DMS114 treated with DMSO at 0.1 percent for 48 hours (cell line): ENCODE measurements around the gene MYO5C.
"Not testable (repeated sequence)": the region's sequence is repeated elsewhere in the genome, so short reads cannot be mapped to it uniquely, and the experiment has no call there.

Experiments used
- DNase-seq: peaks from one replicate; lab custom pipeline; 2025; ENCODE audit not compliant: unreplicated experiment; lab: John Stamatoyannopoulos, UW

The MYO5C gene

DNA sequence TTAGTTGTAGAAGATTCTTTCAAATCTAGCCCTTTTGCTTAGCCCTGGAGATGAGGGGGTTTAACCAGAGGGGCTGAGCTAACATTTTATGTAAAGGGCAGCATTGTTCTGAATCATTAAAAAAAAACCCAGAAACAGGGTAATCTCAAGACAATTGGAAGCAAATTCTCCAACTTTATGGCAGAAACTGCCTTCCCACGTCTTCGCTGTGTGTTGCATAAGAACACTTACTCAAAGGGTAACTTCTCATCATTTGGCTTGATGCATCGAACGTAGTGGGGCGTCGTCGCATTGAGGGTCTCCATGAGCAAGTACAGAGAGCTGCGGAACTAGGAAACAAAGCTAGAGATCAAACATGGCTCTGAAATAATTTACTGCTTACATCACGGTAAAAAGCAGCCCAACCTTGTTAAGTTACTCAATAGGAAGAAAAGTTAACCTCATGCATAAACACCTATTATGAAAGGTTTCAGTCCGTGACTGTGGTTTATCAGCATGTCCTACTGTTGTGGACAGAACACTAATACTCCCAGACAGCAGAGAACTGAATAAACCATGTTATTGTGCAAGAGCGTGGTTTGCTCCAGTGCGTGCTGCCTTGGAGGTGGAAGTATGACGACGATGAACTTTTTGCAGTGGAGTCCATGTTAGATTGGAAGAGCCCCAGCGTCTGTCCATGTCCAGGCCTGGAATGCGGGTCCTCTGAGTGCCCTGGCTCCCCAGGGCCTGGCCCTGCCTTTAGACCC, 48.7 kb downstream of the MYO5C start:
- DNase-seq, result no peak

- no peak for DNase-seq
These were observed 51.7 kb downstream of the MYO5C start for GRCh38 chr15:52243697-52244555.

GRCh38 chr15:52243286-52243685, 52.3 kb downstream of the MYO5C start:
- no peak for DNase-seq

GRCh38 chr15:52241489-52241888, 54.1 kb downstream of the MYO5C start:
- DNase-seq, result no peak

DNA sequence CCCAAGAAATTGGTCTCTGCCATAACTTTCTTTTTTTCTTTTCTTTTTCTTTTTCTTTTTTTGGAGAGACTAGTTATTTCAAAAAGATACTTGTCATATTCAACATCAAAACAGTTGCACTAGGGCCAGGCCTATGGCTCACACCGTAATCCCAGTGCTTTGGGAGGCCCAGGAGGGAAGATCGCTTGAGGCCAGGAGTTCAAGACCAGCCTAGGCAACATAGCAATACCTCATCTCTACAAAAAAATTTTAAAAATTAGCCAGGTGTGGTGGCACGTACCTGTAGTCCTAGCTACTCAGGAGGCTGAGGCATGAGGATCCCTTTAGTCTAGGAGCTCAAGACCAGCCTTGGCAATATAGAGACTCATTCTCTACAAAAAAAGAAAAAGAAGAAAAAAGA, 55.4 kb downstream of the MYO5C start:
- no peak for DNase-seq

DNA sequence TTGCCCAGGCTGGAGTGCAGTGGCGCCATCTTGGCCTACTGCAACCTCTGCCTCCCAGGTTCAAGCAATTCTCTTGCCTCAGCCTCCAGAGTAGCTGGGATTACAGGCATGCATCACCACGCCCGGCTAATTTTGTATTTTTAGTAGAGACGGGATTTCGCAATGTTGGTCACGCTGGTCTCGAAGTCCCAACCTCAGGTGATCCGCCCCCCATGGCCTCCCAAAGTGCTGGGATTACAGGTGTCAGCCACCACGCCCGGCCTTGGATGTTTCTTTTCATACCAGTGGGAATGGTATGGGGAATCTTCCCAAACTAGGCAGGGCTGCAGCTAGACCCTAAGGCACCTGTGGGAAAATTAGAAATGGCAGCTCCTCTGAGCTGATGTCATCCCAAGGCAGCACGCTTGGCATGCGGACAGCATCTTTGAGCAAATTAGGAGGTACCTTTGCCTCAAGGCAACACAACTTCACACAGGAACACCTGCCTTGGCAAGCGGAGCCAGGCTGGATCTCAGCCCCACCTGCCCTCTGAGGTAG, 56.5 kb downstream of the MYO5C start:
- DNase-seq, result not testable (repeated sequence)

DNA sequence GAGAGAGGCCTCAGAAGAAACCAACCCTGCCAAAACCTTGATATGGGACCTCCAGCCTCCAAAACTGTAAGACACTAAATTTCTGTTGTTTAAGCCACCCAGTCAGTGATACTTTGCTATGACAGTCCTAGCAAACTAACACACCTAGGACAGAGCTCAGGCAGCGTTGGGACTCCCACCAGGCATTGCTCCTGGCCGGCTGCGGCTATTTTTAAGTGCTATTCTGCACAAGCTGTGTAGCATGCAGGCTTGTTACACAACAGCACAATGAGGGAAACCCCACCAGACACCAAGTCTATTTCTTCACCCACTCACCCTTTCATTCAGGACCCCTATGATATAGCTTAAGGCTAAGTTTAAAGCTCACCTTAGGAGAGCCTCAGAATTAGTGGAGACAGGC, 57.5 kb downstream of the MYO5C start:
- no peak for DNase-seq

DNA sequence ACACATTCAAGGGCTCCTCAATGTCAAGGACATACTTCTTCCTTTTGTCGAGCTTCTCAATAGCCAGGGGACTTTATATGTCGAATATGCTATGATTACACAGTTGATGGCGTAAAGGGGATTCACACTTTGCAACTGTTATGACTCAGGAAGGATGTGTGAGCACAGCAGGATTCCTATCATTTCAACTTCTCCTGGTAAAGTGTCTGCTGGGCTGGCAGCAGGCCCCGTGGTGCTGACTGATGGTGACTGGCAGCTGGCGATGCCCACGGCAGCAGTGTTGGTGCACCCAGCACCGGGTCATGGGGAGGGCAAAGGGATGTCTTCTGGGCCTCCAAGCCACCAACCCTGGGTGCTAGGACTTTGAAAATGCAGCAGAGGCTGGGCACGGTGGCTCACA, 59.6 kb downstream of the MYO5C start:
- DNase-seq, result no peak

- no peak for DNase-seq
These were observed 60.7 kb downstream of the MYO5C start for GRCh38 chr15:52234596-52235541.

- DNase-seq, result no peak
These were observed 62.2 kb downstream of the MYO5C start for GRCh38 chr15:52233405-52233804.

GRCh38 chr15:52232327-52232726, 63.3 kb downstream of the MYO5C start:
- no peak for DNase-seq

GRCh38 chr15:52230073-52230472, 65.5 kb downstream of the MYO5C start:
- no peak for DNase-seq

GRCh38 chr15:52228921-52229320, 66.7 kb downstream of the MYO5C start:
- DNase-seq, result no peak

DNA sequence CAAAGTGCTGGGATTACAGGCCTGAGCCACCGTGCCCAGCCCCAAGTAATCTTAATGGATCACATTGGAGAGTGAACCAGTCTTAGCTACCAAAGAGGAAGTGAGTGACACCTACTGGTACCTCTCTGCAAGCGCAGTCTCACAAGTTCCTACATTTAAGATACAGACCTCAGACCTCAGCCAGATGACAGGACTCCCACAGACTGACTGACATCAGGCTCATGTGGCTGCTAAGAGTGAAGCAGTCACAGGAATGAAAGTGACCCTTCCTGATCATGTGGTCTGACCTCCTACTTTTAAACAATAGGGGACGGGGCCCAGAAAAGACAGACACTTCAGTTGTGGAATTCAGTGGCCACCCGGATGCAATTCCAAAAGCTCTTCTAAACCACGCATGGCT, 68.1 kb downstream of the MYO5C start:
- DNase-seq, result peak; percentile 76

GRCh38 chr15:52225230-52225629, 70.4 kb downstream of the MYO5C start:
- DNase-seq, result no peak

DNA sequence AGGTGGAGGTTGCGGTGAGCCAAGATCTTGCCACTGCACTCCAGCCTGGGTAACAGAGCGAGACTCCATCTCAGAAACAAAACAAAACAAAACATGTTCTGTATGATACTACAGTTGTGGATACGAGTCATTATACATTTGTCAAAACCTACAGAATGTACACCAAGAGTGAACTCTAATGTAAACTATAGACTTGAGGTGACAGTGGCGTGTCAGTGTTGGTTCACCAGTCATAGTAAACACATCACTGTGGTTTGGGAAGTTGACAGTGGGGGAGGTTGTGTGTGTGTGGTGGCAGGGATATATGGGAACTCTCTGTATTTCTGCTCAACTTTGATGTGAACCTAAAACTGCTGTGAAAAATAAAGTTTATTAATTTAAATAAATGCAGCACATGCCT, 71.4 kb downstream of the MYO5C start:
- no peak for DNase-seq

- no peak for DNase-seq
These were observed 73.9 kb downstream of the MYO5C start for GRCh38 chr15:52221730-52222129.

DNA sequence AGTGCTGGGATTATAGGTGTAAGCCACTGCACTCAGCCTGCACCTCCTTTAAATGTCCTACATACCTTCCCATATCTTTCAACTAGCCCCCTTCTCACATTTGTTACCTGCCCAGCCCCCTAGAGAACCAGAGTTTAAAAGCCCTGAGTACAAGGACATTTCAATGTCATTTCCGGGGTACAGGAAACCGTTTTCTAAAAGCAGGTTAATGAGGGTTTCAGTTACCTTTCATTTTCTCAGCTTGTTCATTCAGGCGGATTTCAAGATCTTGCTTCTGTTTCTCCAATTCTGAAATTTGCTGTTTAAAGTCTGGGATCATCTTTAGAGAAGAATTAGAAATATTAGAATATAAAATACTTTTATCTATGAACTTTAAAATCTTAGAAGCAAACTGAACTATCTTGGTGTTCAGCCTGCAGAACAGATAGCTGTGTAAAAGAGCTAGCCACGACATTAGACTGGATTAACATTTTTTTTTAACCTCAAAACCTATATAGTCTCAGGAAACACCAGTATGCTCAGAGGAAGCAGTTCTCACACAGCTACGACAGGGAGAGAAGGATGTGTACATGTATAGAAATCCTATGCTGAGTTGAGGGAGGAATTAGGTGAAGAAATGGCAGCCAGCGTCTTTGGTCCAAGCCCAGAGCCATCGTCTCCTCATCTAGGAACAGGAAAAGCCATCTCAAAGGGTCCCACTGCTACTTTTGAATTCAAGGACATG, 74.5 kb downstream of the MYO5C start:
- DNase-seq, result no peak

- no peak for DNase-seq
These were observed 75.4 kb downstream of the MYO5C start for GRCh38 chr15:52220251-52220650.

DNA sequence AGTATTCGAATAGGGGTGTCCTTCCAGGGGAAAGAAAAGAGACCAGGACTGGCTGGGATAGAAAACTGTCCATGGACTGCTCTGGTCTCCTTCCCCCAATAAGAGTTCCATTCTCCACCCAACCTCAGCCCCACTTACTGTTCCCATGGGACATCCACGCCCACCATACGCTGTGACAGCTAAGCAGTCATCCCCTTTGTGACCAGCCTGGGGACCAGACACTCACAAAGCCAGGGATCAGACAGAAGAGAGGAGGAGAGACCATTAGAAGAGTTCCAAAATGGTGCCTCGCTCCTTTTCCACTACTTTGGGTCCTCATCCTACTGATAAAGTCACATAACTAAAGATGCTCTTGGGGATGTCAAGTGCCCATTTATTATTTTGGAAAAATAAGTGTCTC, 76.8 kb downstream of the MYO5C start:
- DNase-seq, result no peak
